Gastroesophageal sphincter (tissue), 4 donors: ENCODE measurements around the gene ANKH. TPM values are rescaled to one million over a fixed set of nuclear protein-coding genes. Genes with fewer than 3 reads are reported as not detected.
"Not testable (repeated sequence)": the region's sequence is repeated elsewhere in the genome, so short reads cannot be mapped to it uniquely, and the experiment has no call there.

Experiments used
- ATAC-seq: fragments of 150-250 bp; one replicate; pipeline ENCODE4 v1.9.1; 2016; ENCODE audit warnings: mild to moderate bottlenecking, moderate library complexity
- H3K27ac ChIP-seq, 4 donors: fragments of 200-600 bp; sonication (generic) in 3 of 4; 1 replicate in 3 of 4; 2 replicates in 1 of 4; pipeline ENCODE4 v1.5.1; 2016 to 2019
- H3K27me3 ChIP-seq: fragments of 200-600 bp; sonication (generic); one replicate; pipeline ENCODE4 v1.5.1; 2019
- H3K36me3 ChIP-seq, 2 donors: fragments of 200-600 bp; sonication (generic); one replicate each; pipeline ENCODE4 v1.5.1; 2019; ENCODE audit warnings: control low read depth in 1 of 2
- H3K4me1 ChIP-seq, 3 donors: fragments of 200-600 bp; sonication (generic); 1 replicate in 2 of 3; 2 replicates in 1 of 3; pipeline ENCODE4 v1.5.1; 2016 to 2019; ENCODE audit warnings: control low read depth in 2 of 3
- H3K4me3 ChIP-seq, 2 donors: fragments of 200-600 bp; sonication (generic); one replicate each; pipeline ENCODE4 v1.5.1; 2019; ENCODE audit warnings: mild to moderate bottlenecking in 1 of 2, moderate library complexity in 1 of 2
- H3K9me3 ChIP-seq, 3 donors: fragments of 200-600 bp; sonication (generic); one replicate each; pipeline ENCODE4 v1.5.1; 2017 to 2019; ENCODE audit warnings: control low read depth in 2 of 3
- EP300 ChIP-seq: sonication (generic); formaldehyde crosslinking; IDR thresholded peaks from one replicate; pipeline ENCODE4 v1.6.1; 2017; ENCODE audit warnings: antibody characterized with exemption, mild to moderate bottlenecking
- POLR2A ChIP-seq, 2 donors: fragments of 450-650 bp; IDR thresholded peaks; one replicate each; pipeline ENCODE4 v1.6.1; 2017; ENCODE audit warnings: antibody characterized with exemption in 2 of 2, mild to moderate bottlenecking in 2 of 2, moderate library complexity in 1 of 2
- POLR2AphosphoS5 ChIP-seq: sonication (generic); formaldehyde crosslinking; IDR thresholded peaks from one replicate; pipeline ENCODE4 v1.6.1; 2017; ENCODE audit warnings: antibody characterized with exemption
- WGBS, 2 donors: methylation state at CpG; one replicate each; pipeline ENCODE4 v1.1.5; 2018; ENCODE audit warnings: low coverage in 1 of 2; 5-methylcytosine and 5-hydroxymethylcytosine counted together
- total RNA-seq, 4 donors: library from RNA; depleted of rRNA; stranded (reverse); fragments of >200 nt; gene quantifications; one replicate each; pipeline ENCODE4 v1.1.0, GENCODE V29; 2016
- TF ChIP-seq, protein P1 (sequence below), 4 experiments: fragments of 200-600 bp in 2 of 4; fragments of 450-650 bp in 2 of 4; sonication (generic) in 1 of 4; IDR thresholded peaks; one replicate each; pipeline ENCODE4 v1.5.1; 2017 to 2019; ENCODE audit warnings: antibody characterized with exemption in 4 of 4, mild to moderate bottlenecking in 2 of 4, moderate library complexity in 2 of 4

Gene ANKH
- total RNA-seq, 4 donors from 2014 or later, result 30.0 to 45.2 (median 36.0) TPM

DNA sequence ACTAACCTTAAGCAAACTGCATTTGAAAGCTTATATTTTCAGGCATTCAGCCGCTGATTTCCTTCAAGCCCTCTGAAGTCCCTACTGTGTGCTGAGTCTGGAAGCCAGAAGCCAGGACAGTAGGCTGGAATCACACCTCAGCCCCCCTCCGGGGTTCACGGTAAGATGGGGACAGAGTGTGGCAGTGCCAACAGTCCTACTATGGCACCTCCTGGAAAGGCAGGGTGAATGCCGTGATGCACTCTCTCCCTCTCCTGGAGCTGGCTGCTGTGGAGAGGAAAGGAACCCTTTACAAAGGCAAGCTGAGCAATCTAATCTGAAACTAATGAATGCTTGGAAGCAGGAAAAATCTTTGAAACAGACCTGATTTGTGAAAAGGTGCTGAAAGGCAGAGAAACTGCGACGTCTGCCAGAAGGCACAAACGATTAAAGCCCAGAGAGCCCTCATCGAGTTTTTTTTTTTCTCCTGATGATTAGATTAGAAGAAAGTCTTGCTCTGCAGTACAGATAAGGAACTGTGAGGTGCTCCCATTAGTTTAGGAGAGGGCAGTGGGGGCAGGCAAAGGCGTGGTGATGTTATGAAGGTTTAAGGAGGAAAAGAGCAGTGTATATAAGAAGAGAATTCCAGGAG, 21.0 kb downstream of the ANKH start:
- Histone ChIP-seq H3K4me3 (no peak overlapping the region), H3K4me1 (no peaks in the 10 kb centered on the region), H3K9me3 (no peaks in the 10 kb centered on the region), H3K27me3 (no peaks in the 10 kb centered on the region), H3K27ac (no peak overlapping the region), H3K36me3 (peaks cover 0 to 4% of the 10 kb centered on the region in 2 donors)
- 51 to 64% methylated on average over 5 to 7 of the region's 9 CpGs for WGBS, 2 donors
- TF ChIP-seq POLR2AphosphoS5, result no peak
- TF ChIP-seq, protein P1, sequence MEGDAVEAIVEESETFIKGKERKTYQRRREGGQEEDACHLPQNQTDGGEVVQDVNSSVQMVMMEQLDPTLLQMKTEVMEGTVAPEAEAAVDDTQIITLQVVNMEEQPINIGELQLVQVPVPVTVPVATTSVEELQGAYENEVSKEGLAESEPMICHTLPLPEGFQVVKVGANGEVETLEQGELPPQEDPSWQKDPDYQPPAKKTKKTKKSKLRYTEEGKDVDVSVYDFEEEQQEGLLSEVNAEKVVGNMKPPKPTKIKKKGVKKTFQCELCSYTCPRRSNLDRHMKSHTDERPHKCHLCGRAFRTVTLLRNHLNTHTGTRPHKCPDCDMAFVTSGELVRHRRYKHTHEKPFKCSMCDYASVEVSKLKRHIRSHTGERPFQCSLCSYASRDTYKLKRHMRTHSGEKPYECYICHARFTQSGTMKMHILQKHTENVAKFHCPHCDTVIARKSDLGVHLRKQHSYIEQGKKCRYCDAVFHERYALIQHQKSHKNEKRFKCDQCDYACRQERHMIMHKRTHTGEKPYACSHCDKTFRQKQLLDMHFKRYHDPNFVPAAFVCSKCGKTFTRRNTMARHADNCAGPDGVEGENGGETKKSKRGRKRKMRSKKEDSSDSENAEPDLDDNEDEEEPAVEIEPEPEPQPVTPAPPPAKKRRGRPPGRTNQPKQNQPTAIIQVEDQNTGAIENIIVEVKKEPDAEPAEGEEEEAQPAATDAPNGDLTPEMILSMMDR (IDR thresholded peaks at IDR 0.05), result no peak
- no peak for TF ChIP-seq POLR2A (IDR thresholded peaks at IDR 0.05)
- no peak for TF ChIP-seq EP300
- ATAC-seq, result no peak

DNA sequence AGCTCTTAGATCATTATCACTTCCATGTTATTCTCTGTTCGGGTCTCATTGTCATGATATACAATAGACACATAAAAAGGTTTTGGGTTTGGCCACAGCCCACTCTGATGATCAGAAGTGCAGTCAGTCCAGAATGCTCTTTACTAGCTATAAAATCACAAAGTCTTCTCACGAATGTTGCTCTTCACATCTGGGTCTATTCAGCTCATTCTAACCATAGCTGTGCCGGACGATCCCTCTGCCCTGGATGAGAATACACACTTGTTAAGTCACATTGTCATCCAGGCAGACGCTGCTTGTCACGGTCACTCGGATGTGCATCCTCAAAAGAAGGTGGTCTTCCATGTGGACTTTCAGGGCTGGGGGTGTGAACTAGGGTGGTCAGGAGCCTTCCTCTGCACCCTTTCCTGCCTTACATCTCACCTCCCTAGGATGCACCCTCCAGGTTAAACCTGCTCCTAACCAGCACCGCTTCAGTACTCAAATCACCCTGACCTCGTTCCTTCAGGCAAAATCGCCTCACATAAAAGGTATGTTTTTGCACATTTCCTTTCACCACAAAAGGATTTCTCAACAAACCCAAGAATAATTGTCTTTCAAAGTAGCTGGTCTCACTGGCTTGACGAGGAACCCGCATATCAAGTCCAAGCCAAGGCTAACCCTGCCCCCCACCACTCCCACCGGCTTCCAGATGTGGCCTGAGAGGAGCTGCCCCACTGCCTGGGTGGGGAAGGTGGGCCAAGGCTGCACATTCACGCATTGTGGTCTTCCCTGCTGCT, 21.9 kb downstream of the ANKH start:
- Histone ChIP-seq H3K4me1 (no peaks in the 10 kb centered on the region), H3K27ac (no peak overlapping the region), H3K36me3 (peaks cover 0 to 4% of the 10 kb centered on the region in 2 donors), H3K4me3 (no peak overlapping the region), H3K27me3 (no peaks in the 10 kb centered on the region), H3K9me3 (no peaks in the 10 kb centered on the region)
- TF ChIP-seq POLR2AphosphoS5 (no peak), POLR2A (IDR thresholded peaks at IDR 0.05) (no peak), EP300 (no peak)
- TF ChIP-seq, protein P1 (IDR thresholded peaks at IDR 0.05), result no peak
- no peak for ATAC-seq
- 90 to 94% methylated on average over 7 to 10 of the region's 14 CpGs for WGBS, 2 donors

DNA sequence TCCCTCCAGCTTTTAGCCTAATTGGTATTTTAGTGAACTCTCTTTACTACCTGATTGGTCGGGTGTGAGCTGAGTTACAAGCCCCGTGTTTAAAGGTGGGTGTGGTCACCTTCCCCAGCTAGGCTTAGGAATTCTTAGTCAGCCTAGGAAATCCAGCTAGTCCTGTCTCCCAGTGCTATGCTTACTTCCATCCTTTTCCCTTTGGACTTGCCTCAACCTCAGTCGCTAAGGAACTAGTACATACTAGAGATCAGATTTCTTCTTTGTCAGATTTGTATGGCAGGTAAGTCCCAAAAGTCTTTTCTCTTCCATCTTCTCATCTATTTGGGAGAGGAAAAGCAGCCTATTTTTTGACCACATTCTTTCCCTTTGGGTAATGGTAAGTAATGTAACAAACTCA, 22.6 kb downstream of the ANKH start:
- H3K27me3 ChIP-seq, H3K36me3 ChIP-seq, H3K27ac ChIP-seq, H3K9me3 ChIP-seq, ATAC-seq, H3K4me3 ChIP-seq, H3K4me1 ChIP-seq: not testable (repeated sequence)
- WGBS, 2 donors, result 65 to 67% methylated on average over 3 of the region's 3 CpGs

DNA sequence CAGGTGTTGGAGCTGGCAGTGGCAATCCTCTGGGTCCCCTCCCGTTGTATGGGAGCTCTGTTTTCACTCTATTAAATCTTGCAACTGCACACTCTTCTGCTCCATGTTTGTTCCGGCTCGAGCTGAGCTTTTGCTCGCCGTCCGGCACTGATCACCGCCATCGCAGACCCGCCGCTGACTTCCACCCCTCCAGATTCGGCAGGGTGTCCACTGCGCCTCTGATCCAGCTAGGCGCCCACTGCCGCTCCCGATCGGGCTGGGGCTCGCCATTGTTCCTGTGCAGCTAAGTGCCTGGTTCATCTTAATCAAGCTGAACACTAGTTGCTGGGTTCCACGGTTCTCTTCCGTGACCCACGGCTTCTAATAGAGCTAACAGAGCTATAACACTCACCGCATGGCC, 23.2 kb downstream of the ANKH start:
- TF ChIP-seq, protein P1 (IDR thresholded peaks at IDR 0.05), result no peak
- TF ChIP-seq POLR2A (IDR thresholded peaks at IDR 0.05) (no peak), EP300 (no peak), POLR2AphosphoS5 (no peak)
- Histone ChIP-seq H3K4me1 (no peaks in the 10 kb centered on the region), H3K27ac (no peak overlapping the region), H3K36me3 (peaks cover 0 to 4% of the 10 kb centered on the region in 2 donors), H3K4me3 (no peak overlapping the region), H3K27me3 (no peaks in the 10 kb centered on the region), H3K9me3 (no peaks in the 10 kb centered on the region)
- ATAC-seq, result no peak
- 98 to 100% methylated on average over 9 to 12 of the region's 21 CpGs for WGBS, 2 donors

DNA sequence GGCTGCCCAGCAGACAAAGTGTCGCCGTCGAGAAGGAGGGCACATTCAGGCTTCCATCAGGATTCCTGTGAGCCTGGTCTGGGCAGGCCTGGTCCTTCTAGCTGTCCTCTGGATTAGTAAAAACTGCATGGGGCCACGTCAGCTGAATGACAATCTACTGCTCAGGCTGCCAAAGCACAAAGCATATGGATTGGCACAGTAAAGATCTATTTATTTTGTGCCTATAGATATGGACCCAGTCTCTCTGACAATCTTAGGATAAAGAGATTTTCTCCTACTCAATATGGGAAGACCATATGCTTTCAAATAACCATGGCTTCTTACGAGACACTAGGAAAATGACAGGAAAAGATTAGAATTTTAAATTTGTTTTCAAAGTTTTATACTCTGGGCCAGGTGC, 24.1 kb downstream of the ANKH start:
- no peaks in the 10 kb centered on the region for H3K4me1 ChIP-seq
- no peak for ATAC-seq
- no peak overlapping the region for H3K4me3 ChIP-seq
- no peaks in the 10 kb centered on the region for H3K27me3 ChIP-seq
- no peak for TF ChIP-seq EP300
- TF ChIP-seq, protein P1 (IDR thresholded peaks at IDR 0.05), result no peak
- TF ChIP-seq POLR2AphosphoS5, result no peak
- TF ChIP-seq POLR2A (IDR thresholded peaks at IDR 0.05), result no peak
- H3K27ac ChIP-seq, result no peak overlapping the region
- H3K9me3 ChIP-seq, result no peaks in the 10 kb centered on the region
- H3K36me3 ChIP-seq, result peaks cover 0 to 9% of the 10 kb centered on the region in 2 donors
- WGBS, 2 donors, result 95 to 100% methylated on average over 1 to 5 of the region's 5 CpGs
